Measurements from ENCODE around the gene LRIT3. TPM values are rescaled to one million over a fixed set of nuclear protein-coding genes. Genes with fewer than 3 reads are reported as not detected.
"Not testable (repeated sequence)": the region's sequence is repeated elsewhere in the genome, so short reads cannot be mapped to it uniquely, and the experiment has no call there.

Gene LRIT3
- total RNA-seq, 1 donor from 2014 or later: 0.17 TPM

GRCh38 chr4:109859426-109860300, 11.8 kb downstream of the LRIT3 start:
- not testable (repeated sequence) for DNase-seq

GRCh38 chr4:109861271-109861670, 13.4 kb downstream of the LRIT3 start:
- no peak for DNase-seq

GRCh38 chr4:109861916-109862511, 14.1 kb downstream of the LRIT3 start:
- DNase-seq: no peak

GRCh38 chr4:109864134-109864533, 16.2 kb downstream of the LRIT3 start:
- DNase-seq: no peak

GRCh38 chr4:109870061-109870460, 22.2 kb downstream of the LRIT3 start:
- DNase-seq: no peak

GRCh38 chr4:109872065-109872464, 24.2 kb downstream of the LRIT3 start:
- DNase-seq: no peak

GRCh38 chr4:109872950-109873656, 25.2 kb downstream of the LRIT3 start:
- DNase-seq: no peak

- no peak for DNase-seq
Measured at GRCh38 chr4:109873791-109874514, 26.0 kb downstream of the LRIT3 start.

- no peak for DNase-seq
Measured at GRCh38 chr4:109875106-109875505, 27.2 kb downstream of the LRIT3 start.

GRCh38 chr4:109875553-109875952, 27.6 kb downstream of the LRIT3 start:
- not testable (repeated sequence) for DNase-seq

- DNase-seq: no peak
Measured at GRCh38 chr4:109876634-109877265, 28.8 kb downstream of the LRIT3 start.

- no peak for DNase-seq
Measured at GRCh38 chr4:109877400-109877799, 29.5 kb downstream of the LRIT3 start.

- no peak for DNase-seq
Measured at GRCh38 chr4:109878355-109878754, 30.4 kb downstream of the LRIT3 start.

GRCh38 chr4:109879081-109879480, 31.2 kb downstream of the LRIT3 start:
- no peak for DNase-seq

GRCh38 chr4:109879636-109880314, 31.9 kb downstream of the LRIT3 start:
- no peak for DNase-seq

GRCh38 chr4:109886303-109886702, 38.4 kb downstream of the LRIT3 start:
- no peak for DNase-seq

- no peak for DNase-seq
Measured at GRCh38 chr4:109887071-109887470, 39.2 kb downstream of the LRIT3 start.

GRCh38 chr4:109890076-109890475, 42.2 kb downstream of the LRIT3 start:
- DNase-seq: no peak

- DNase-seq: no peak
Measured at GRCh38 chr4:109902559-109903251, 54.8 kb downstream of the LRIT3 start.

GRCh38 chr4:109908731-109909130, 60.8 kb downstream of the LRIT3 start:
- DNase-seq: no peak

GRCh38 chr4:109910256-109910655, 62.3 kb downstream of the LRIT3 start:
- no peak for DNase-seq
